SU-DHL-6 (cell line): ENCODE data around the gene NYAP2.

Experiments
- CTCF ChIP-seq: fragments of 200-600 bp; sonication (generic); IDR thresholded peaks from one replicate; pipeline ENCODE4 v1.5.1; 2017; ENCODE audit warnings: antibody characterized with exemption, mild to moderate bottlenecking, low read length, moderate library complexity; ENCODE audit not compliant: insufficient read depth, poor library complexity, severe bottlenecking
- EZH2phosphoT487 ChIP-seq: fragments of 200-600 bp; sonication (generic), shearing (Covaris generic); conservative IDR thresholded peaks from 2 replicates; pipeline ENCODE4 v1.6.1; 2018; ENCODE audit warnings: mild to moderate bottlenecking, antibody characterized with exemption, low read length, moderate library complexity, mixed read lengths

- TF ChIP-seq CTCF (no peak), EZH2phosphoT487 (no peak)
Observed at GRCh38 chr2:225649274-225649673, 249.8 kb downstream of the NYAP2 start.
